GM13977 (cell line): ENCODE data around the gene ROBO1.

ENCODE experiments used
- DNase-seq: peaks from one replicate; pipeline ENCODE4 v3.0.0; 2012; ENCODE audit warnings: low spot score
- CTCF ChIP-seq: IDR thresholded peaks from 2 replicates; pipeline ENCODE4 v1.5.1; 2012; ENCODE audit warnings: mild to moderate bottlenecking, control low read depth; ENCODE audit not compliant: insufficient read depth; ENCODE audit errors: extremely low read depth, missing control alignments
- in situ Hi-C: fragments of 300-500 bp; cut with MboI; formaldehyde crosslinking; loops from one replicate; pipeline ENCODE4 v1.12.0; 2022; ENCODE audit warnings: low sequenced_read_pairs, low pct_unique_long_range_greater_than_20kb, mixed read lengths, inconsistent platforms; ENCODE audit not compliant: unreplicated experiment

The ROBO1 gene

GRCh38 chr3:79011821-79012529, 755.8 kb downstream of the ROBO1 start:
- in situ Hi-C loops: no loop called here
- no peak for DNase-seq
- no peak for TF ChIP-seq CTCF

GRCh38 chr3:79009861-79010260, 757.9 kb downstream of the ROBO1 start:
- DNase-seq: no peak
- no peak for TF ChIP-seq CTCF
- in situ Hi-C loops: no loop called here

GRCh38 chr3:79006077-79006476, 761.7 kb downstream of the ROBO1 start:
- no peak for DNase-seq
- in situ Hi-C loops: no loop called here
- TF ChIP-seq CTCF: no peak

- no peak for TF ChIP-seq CTCF
- in situ Hi-C loops: no loop called here
- DNase-seq: no peak
Observed at GRCh38 chr3:79005084-79005483, 762.7 kb downstream of the ROBO1 start.

- no peak for TF ChIP-seq CTCF
- no peak for DNase-seq
- in situ Hi-C loops: no loop called here
Observed at GRCh38 chr3:79003994-79004393, 763.8 kb downstream of the ROBO1 start.

GRCh38 chr3:79002465-79003372, 765.1 kb downstream of the ROBO1 start:
- DNase-seq: no peak
- no peak for TF ChIP-seq CTCF
- in situ Hi-C loops: no loop called here
